IMR-90 (cell line): ENCODE data around the gene ZBTB40. TPM values are rescaled to one million over a fixed set of nuclear protein-coding genes. Genes with fewer than 3 reads are reported as not detected.

Experiments used
- ATAC-seq: fragments of 200-7000 bp; cut with Tn5 transposase; 2 replicates; pipeline ENCODE4 v1.9.1; 2020; ENCODE audit warnings: low read depth, mild to moderate bottlenecking, moderate library complexity
- BruUV-seq: library from RNA; stranded (reverse); fragments of 400-500 nt; replicated peaks from 2 replicates; lab custom pipeline; 2021; lab: Mats Ljungman, UMichigan
- CTCF ChIA-PET: fragments of 300-600 bp; formaldehyde crosslinking; extraction: SDS; loops from one replicate; lab custom pipeline; 2021; ENCODE audit warnings: antibody characterized with exemption; lab: Yijun Ruan, JAX
- POLR2A ChIA-PET: fragments of 300-600 bp; sonication (Branson Sonifier 250); formaldehyde crosslinking; loops from one replicate; lab custom pipeline; 2022; ENCODE audit warnings: antibody characterized with exemption; ENCODE audit not compliant: unreplicated experiment; lab: Charles Lee
- DNase-seq: peaks from one replicate; pipeline ENCODE4 v3.0.0; 2013
- H2AFZ ChIP-seq: replicated peaks from 2 replicates; pipeline ENCODE3; 2013; ENCODE audit warnings: low read length, mild to moderate bottlenecking; ENCODE audit not compliant: poor library complexity
- H2AK5ac ChIP-seq: 2 replicates; pipeline ENCODE4 v1.6.1; 2013; ENCODE audit warnings: low read depth, low read length, inconsistent platforms
- H2AK9ac ChIP-seq: replicated peaks from 2 replicates; pipeline ENCODE3; 2013; ENCODE audit warnings: mild to moderate bottlenecking, low read depth, low read length, moderate library complexity; ENCODE audit not compliant: poor library complexity
- H2BK120ac ChIP-seq: 2 replicates; pipeline ENCODE4 v1.6.1; 2013; ENCODE audit warnings: low read depth, low read length, inconsistent platforms
- H2BK15ac ChIP-seq: 3 replicates; pipeline ENCODE4 v1.6.1; 2013; ENCODE audit warnings: low read depth, low read length, inconsistent platforms
- H2BK20ac ChIP-seq: 2 replicates; pipeline ENCODE4 v1.6.1; 2013; ENCODE audit warnings: low read depth, mild to moderate bottlenecking, inconsistent platforms, low read length, moderate library complexity
- H2BK5ac ChIP-seq: 2 replicates; pipeline ENCODE4 v1.6.1; 2013; ENCODE audit warnings: mild to moderate bottlenecking, low read depth, low read length, inconsistent platforms; ENCODE audit not compliant: poor library complexity, severe bottlenecking
- H3K14ac ChIP-seq: replicated peaks from 2 replicates; pipeline ENCODE4 v1.6.1; 2013; ENCODE audit warnings: low read depth, low read length, inconsistent platforms
- H3K18ac ChIP-seq: 2 replicates; pipeline ENCODE4 v1.6.1; 2013; ENCODE audit warnings: low read depth, low read length, control low read depth
- H3K23ac ChIP-seq: 2 replicates; pipeline ENCODE4 v1.6.1; 2013; ENCODE audit warnings: low read depth, low read length, inconsistent platforms
- H3K27ac ChIP-seq: 2 replicates; pipeline ENCODE4 v1.5.1; 2013; ENCODE audit warnings: mild to moderate bottlenecking, control low read depth, low read length; ENCODE audit not compliant: insufficient read depth
- H3K27me3 ChIP-seq: 2 replicates; pipeline ENCODE4 v1.6.1; 2013; ENCODE audit warnings: low read length; ENCODE audit not compliant: control insufficient read depth, insufficient read depth
- H3K36me3 ChIP-seq: 2 replicates; pipeline ENCODE4 v1.6.1; 2013; ENCODE audit warnings: low read length, mixed read lengths; ENCODE audit not compliant: control insufficient read depth, insufficient read depth
- H3K4ac ChIP-seq: 2 replicates; pipeline ENCODE4 v1.6.1; 2013; ENCODE audit warnings: low read depth, low read length, inconsistent platforms
- H3K4me1 ChIP-seq: 2 replicates; pipeline ENCODE4 v1.6.1; 2013; ENCODE audit warnings: low read length, mixed read lengths; ENCODE audit not compliant: control insufficient read depth, insufficient read depth
- H3K4me2 ChIP-seq: 2 replicates; pipeline ENCODE4 v1.6.1; 2013; ENCODE audit warnings: low read depth, mild to moderate bottlenecking, control low read depth, low read length, moderate library complexity
- H3K4me3 ChIP-seq: 2 replicates; pipeline ENCODE4 v1.5.1; 2013; ENCODE audit warnings: low read depth, mild to moderate bottlenecking, control low read depth, low read length, moderate library complexity; ENCODE audit not compliant: insufficient read depth
- H3K56ac ChIP-seq: 2 replicates; pipeline ENCODE4 v1.6.1; 2013; ENCODE audit warnings: low read length, inconsistent platforms; ENCODE audit not compliant: insufficient read depth; ENCODE audit errors: extremely low read depth
- H3K79me1 ChIP-seq, 2 experiments: 2 replicates each; pipeline ENCODE4 v1.6.1; 2013; ENCODE audit warnings: low read length in 2 of 2, inconsistent platforms in 1 of 2, low read depth in 1 of 2
- H3K9ac ChIP-seq: 2 replicates; pipeline ENCODE4 v1.6.1; 2013; ENCODE audit warnings: low read depth, low read length, control low read depth
- H3K9me1 ChIP-seq: 2 replicates; pipeline ENCODE4 v1.6.1; 2013; ENCODE audit warnings: low read length, inconsistent platforms; ENCODE audit not compliant: insufficient read depth
- H3K9me3 ChIP-seq: 2 replicates; pipeline ENCODE4 v1.6.1; 2013; ENCODE audit warnings: low read length; ENCODE audit not compliant: control insufficient read depth, insufficient read depth
- H4K20me1 ChIP-seq: 2 replicates; pipeline ENCODE4 v1.6.1; 2013; ENCODE audit warnings: low read length, inconsistent platforms; ENCODE audit not compliant: insufficient read depth
- H4K5ac ChIP-seq: 2 replicates; pipeline ENCODE4 v1.6.1; 2013; ENCODE audit warnings: mild to moderate bottlenecking, low read depth, low read length, control low read depth
- H4K8ac ChIP-seq, 2 experiments: 2 replicates each; pipeline ENCODE4 v1.6.1; 2013; ENCODE audit warnings: low read depth in 2 of 2, low read length in 2 of 2, control low read depth in 1 of 2, inconsistent platforms in 1 of 2
- H4K91ac ChIP-seq: 2 replicates; pipeline ENCODE4 v1.6.1; 2013; ENCODE audit warnings: low read depth, low read length, inconsistent platforms; ENCODE audit not compliant: insufficient read depth
- MAFK ChIP-seq: IDR thresholded peaks from 2 replicates; pipeline ENCODE4 v1.6.1; 2012; ENCODE audit warnings: low read depth, low read length, improper control_type of control experiment
- MXI1 ChIP-seq: IDR thresholded peaks from 2 replicates; pipeline ENCODE4 v1.6.1; 2012; ENCODE audit warnings: low read depth, mild to moderate bottlenecking, low read length, moderate library complexity, borderline replicate concordance
- POLR2A ChIP-seq: IDR thresholded peaks from 2 replicates; pipeline ENCODE4 v1.6.1; 2012; ENCODE audit warnings: mild to moderate bottlenecking, low read depth, low read length
- RAD21 ChIP-seq: IDR thresholded peaks from 2 replicates; pipeline ENCODE4 v1.6.1; 2012; ENCODE audit warnings: low read length, improper control_type of control experiment
- RCOR1 ChIP-seq: IDR thresholded peaks from 2 replicates; pipeline ENCODE4 v1.6.1; 2012; ENCODE audit warnings: mild to moderate bottlenecking, low read length, improper control_type of control experiment; ENCODE audit not compliant: insufficient replicate concordance
- RFX5 ChIP-seq: IDR thresholded peaks from 2 replicates; pipeline ENCODE4 v1.8.0; 2012; ENCODE audit warnings: low read depth, mild to moderate bottlenecking, low read length, moderate library complexity
- SMC3 ChIP-seq: fragments of 150-350 bp; IDR thresholded peaks from 2 replicates; pipeline ENCODE4 v1.6.1; 2016; ENCODE audit warnings: low read depth, mild to moderate bottlenecking, antibody characterized with exemption, low read length, moderate library complexity
- WGBS, 2 experiments: methylation state at CpG; one replicate each; pipeline versions ENCODE4 v1.1.5 to v1.1.7; 2013; ENCODE audit warnings: missing lambda C conversion rate in 2 of 2; ENCODE audit not compliant: insufficient read length in 1 of 2; ENCODE audit errors: extremely low coverage in 2 of 2; 5-methylcytosine and 5-hydroxymethylcytosine counted together
- dilution Hi-C: fragments of 300-500 bp; cut with HindIII; formaldehyde crosslinking; loops from one replicate; pipeline ENCODE4 v1.14.3; 2018; ENCODE audit warnings: low sequenced_read_pairs; ENCODE audit not compliant: unreplicated experiment
- in situ Hi-C: fragments of 300-500 bp; cut with MboI; formaldehyde crosslinking; loops from 3 replicates; pipeline ENCODE4 v1.14.3; 2019; ENCODE audit warnings: low sequenced_read_pairs, inconsistent platforms, mixed read lengths
- intact Hi-C: fragments of 100-400 bp; cut with micrococcal nuclease; formaldehyde crosslinking; loops from 2 replicates; pipeline ENCODE4 v1.10.0; 2022
- polyA plus RNA-seq, 3 experiments: library from polyadenylated mRNA; depleted of rRNA; stranded (reverse); fragments of >200 nt; gene quantifications; 2 replicates each; pipeline ENCODE4 v1.2.3, GENCODE V29; 2012; ENCODE audit warnings: low replicate concordance in 1 of 3
- total RNA-seq: library from RNA; depleted of rRNA; stranded (reverse); fragments of >200 nt; gene quantifications from 2 replicates; pipeline ENCODE4 v1.2.3, GENCODE V29; 2012

The ZBTB40 gene
- total and polyA plus RNA-seq, 2 of the 4 experiments (the other 2 are of a cell fraction), result 6.0 to 9.7 TPM

- Histone ChIP-seq H3K4ac (no peak overlapping the region), H2BK120ac (no peak overlapping the region), H4K91ac (no peak overlapping the region), H3K9me3 (no peaks in the 10 kb centered on the region), H2AK5ac (no peak overlapping the region), H3K27ac (no peak overlapping the region), H3K27me3 (no peaks in the 10 kb centered on the region), H4K20me1 (no peaks in the 10 kb centered on the region), H2AFZ (no peak overlapping the region), H3K23ac (no peak overlapping the region), H4K5ac (no peak overlapping the region), H3K4me1 (no peaks in the 10 kb centered on the region), H3K14ac (no peak overlapping the region), H3K56ac (no peak overlapping the region), H3K9ac (no peak overlapping the region), H2BK15ac (no peak overlapping the region), H2BK5ac (no peak overlapping the region), H3K18ac (no peak overlapping the region), H3K36me3 (peaks cover 39% of the 10 kb centered on the region), H4K8ac (no peak overlapping the region), H3K9me1 (0 out of 2 replicates have a peak, but pooled peaks cover 5% of the 10 kb centered on the region), H3K4me3 (no peak overlapping the region), H2AK9ac (no peak overlapping the region), H3K4me2 (no peak overlapping the region), H2BK20ac (no peak overlapping the region), H3K79me1 (no peaks in the 10 kb centered on the region)
- in situ Hi-C loops, result no loop called here
- ChIA-PET CTCF (no interaction called here), POLR2A (interaction anchor here (0.6 kb wide), 1 partner anchor 22 kb away, joined by 3 read pairs; no protein-coding TSS in a partner anchor)
- dilution Hi-C loops, result no loop called here
- no TSS peak for BruUV-seq
- no peak for ATAC-seq
- intact Hi-C loops, result no loop called here
- no peak for DNase-seq
- TF ChIP-seq SMC3 (no peak), RAD21 (no peak), MXI1 (no peak), POLR2A (no peak), RCOR1 (no peak), MAFK (no peak), RFX5 (no peak)
- WGBS, 2 experiments, result 94% methylated on average over 9 of the region's 11 CpGs; no CpG with 5 or more reads in 1 of the 2 experiments
Observed at GRCh38 chr1:22526098-22526497, 74.4 kb downstream of the ZBTB40 start.
